WTC11 (cell line): ENCODE results near the gene PPP2R5E.

Source experiments
- TF ChIP-seq, protein P1 (sequence below): sonication (generic); formaldehyde crosslinking; IDR thresholded peaks from 2 replicates; pipeline ENCODE4 v1.8.0; 2022; ENCODE audit warnings: mild to moderate bottlenecking, missing genetic modification reagents
- TF ChIP-seq, protein P2 (sequence below): sonication (generic); formaldehyde crosslinking; IDR thresholded peaks from 2 replicates; pipeline ENCODE4 v1.8.0; 2022; ENCODE audit warnings: mild to moderate bottlenecking, missing genetic modification reagents

DNA sequence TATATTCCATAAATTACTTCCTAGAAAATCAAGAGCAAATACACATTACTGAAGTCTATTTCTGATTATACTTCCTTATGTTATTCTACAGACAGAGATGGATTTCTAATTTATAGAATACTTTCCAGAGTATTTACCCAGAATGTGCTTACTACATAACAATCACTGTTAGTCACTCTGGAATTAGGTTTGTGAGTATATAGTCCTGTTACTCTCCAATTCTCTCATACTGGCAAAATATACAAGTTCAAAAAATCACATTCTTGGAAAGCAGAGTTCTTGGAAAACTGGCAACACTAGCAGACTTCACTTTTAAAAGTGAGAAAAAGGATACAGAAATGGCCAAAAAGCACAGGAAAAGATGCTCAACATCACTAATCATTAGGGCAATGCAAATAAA is 7.3 kb downstream of the PPP2R5E start:
- TF ChIP-seq, protein P1, sequence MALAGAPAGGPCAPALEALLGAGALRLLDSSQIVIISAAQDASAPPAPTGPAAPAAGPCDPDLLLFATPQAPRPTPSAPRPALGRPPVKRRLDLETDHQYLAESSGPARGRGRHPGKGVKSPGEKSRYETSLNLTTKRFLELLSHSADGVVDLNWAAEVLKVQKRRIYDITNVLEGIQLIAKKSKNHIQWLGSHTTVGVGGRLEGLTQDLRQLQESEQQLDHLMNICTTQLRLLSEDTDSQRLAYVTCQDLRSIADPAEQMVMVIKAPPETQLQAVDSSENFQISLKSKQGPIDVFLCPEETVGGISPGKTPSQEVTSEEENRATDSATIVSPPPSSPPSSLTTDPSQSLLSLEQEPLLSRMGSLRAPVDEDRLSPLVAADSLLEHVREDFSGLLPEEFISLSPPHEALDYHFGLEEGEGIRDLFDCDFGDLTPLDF = no peak
- TF ChIP-seq, protein P2, sequence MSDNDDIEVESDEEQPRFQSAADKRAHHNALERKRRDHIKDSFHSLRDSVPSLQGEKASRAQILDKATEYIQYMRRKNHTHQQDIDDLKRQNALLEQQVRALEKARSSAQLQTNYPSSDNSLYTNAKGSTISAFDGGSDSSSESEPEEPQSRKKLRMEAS (CRISPR knock-in tag) = no peak
